Stimulated activated naive CD8-positive, alpha-beta T cell treated with anti-CD3 and anti-CD28 coated beads, Interleukin-15, amount 100 ng/mL, for 72 hours (primary cell): Measurements from ENCODE around the gene NAT10.
"Not testable (repeated sequence)": the region's sequence is repeated elsewhere in the genome, so short reads cannot be mapped to it uniquely, and the experiment has no call there.

Experiments used
- ATAC-seq: fragments of 150-1000 bp; cut with Tn5 transposase; 2 replicates; pipeline ENCODE4 v1.10.0; 2021; ENCODE audit warnings: mild to moderate bottlenecking, moderate library complexity
- DNase-seq, 2 donors: peaks; one replicate each; pipeline ENCODE4 v3.0.0; 2021 to 2022
- H3K27ac Mint-ChIP-seq, 2 donors: one replicate each; pipeline ENCODE4 v1.8.0; 2022; ENCODE audit warnings: mild to moderate bottlenecking in 2 of 2, mixed read lengths in 2 of 2, moderate library complexity in 2 of 2
- H3K27me3 Mint-ChIP-seq: one replicate; pipeline ENCODE4 v1.8.0; 2022; ENCODE audit warnings: mixed read lengths
- H3K4me1 Mint-ChIP-seq: one replicate; pipeline ENCODE4 v1.8.0; 2022; ENCODE audit warnings: mild to moderate bottlenecking, mixed read lengths
- H3K4me3 Mint-ChIP-seq, 2 donors: one replicate each; pipeline ENCODE4 v1.8.0; 2022; ENCODE audit warnings: mild to moderate bottlenecking in 2 of 2, mixed read lengths in 2 of 2, moderate library complexity in 1 of 2
- H3K9me3 Mint-ChIP-seq, 2 donors: one replicate each; pipeline ENCODE4 v1.8.0; 2022; ENCODE audit warnings: mixed read lengths in 2 of 2

The NAT10 gene

GRCh38 chr11:34166806-34167740 lies 61.6 kb downstream of the NAT10 start:
- Mint-ChIP-seq H3K9me3 (no peaks in the 10 kb centered on the region), H3K4me3 (no peak overlapping the region), H3K4me1 (peaks cover under 1% of the 10 kb centered on the region), H3K27me3 (no peaks in the 10 kb centered on the region), H3K27ac (no peak overlapping the region)
- DNase-seq (no peak), ATAC-seq (no peak)

- H3K27ac Mint-ChIP-seq = no peak overlapping the region
- no peak for ATAC-seq
- no peak for DNase-seq
- peaks cover 5% of the 10 kb centered on the region for H3K27me3 Mint-ChIP-seq
- H3K4me1 Mint-ChIP-seq = no peaks in the 10 kb centered on the region
- no peaks in the 10 kb centered on the region for H3K9me3 Mint-ChIP-seq
- no peak overlapping the region for H3K4me3 Mint-ChIP-seq
Observed at GRCh38 chr11:34167961-34168360, 62.5 kb downstream of the NAT10 start.

GRCh38 chr11:34168642-34169420 lies 63.4 kb downstream of the NAT10 start:
- H3K4me3 Mint-ChIP-seq = no peak overlapping the region
- no peaks in the 10 kb centered on the region for H3K9me3 Mint-ChIP-seq
- ATAC-seq (no peak), DNase-seq (no peak)
- H3K27me3 Mint-ChIP-seq = peaks cover 14% of the 10 kb centered on the region
- H3K27ac Mint-ChIP-seq = peak overlapping the region in 1 of 2 donors; percentile 81
- H3K4me1 Mint-ChIP-seq = peaks cover 1% of the 10 kb centered on the region

GRCh38 chr11:34169686-34170085 lies 64.3 kb downstream of the NAT10 start:
- ATAC-seq = no peak
- Mint-ChIP-seq H3K27ac (peak overlapping the region in 1 of 2 donors; percentile 53), H3K4me3 (no peak overlapping the region), H3K4me1 (peaks cover 10% of the 10 kb centered on the region), H3K9me3 (no peaks in the 10 kb centered on the region), H3K27me3 (peaks cover 15% of the 10 kb centered on the region)
- no peak for DNase-seq

GRCh38 chr11:34173050-34173449 lies 67.6 kb downstream of the NAT10 start:
- ATAC-seq = peak; percentile 24
- no peaks in the 10 kb centered on the region for H3K9me3 Mint-ChIP-seq
- no peak overlapping the region for H3K27ac Mint-ChIP-seq
- peaks cover 22% of the 10 kb centered on the region for H3K27me3 Mint-ChIP-seq
- H3K4me3 Mint-ChIP-seq = no peak overlapping the region
- DNase-seq = no peak
- peaks cover 36% of the 10 kb centered on the region for H3K4me1 Mint-ChIP-seq

GRCh38 chr11:34174412-34175041 lies 69.1 kb downstream of the NAT10 start:
- DNase-seq (peak; percentile 82 to 83), ATAC-seq (peak; percentile 97)
- Mint-ChIP-seq H3K4me3 (peak overlapping the region; percentile 47 to 84), H3K9me3 (no peaks in the 10 kb centered on the region), H3K4me1 (peaks cover 42% of the 10 kb centered on the region), H3K27ac (no peak overlapping the region), H3K27me3 (peaks cover 22% of the 10 kb centered on the region)

GRCh38 chr11:34175284-34176019 lies 70.0 kb downstream of the NAT10 start:
- Mint-ChIP-seq H3K27me3 (peaks cover 22% of the 10 kb centered on the region), H3K27ac (no peak overlapping the region), H3K9me3 (no peaks in the 10 kb centered on the region), H3K4me1 (peaks cover 51% of the 10 kb centered on the region), H3K4me3 (peak overlapping the region; percentile 34 to 84)
- peak; percentile 44 for ATAC-seq
- no peak for DNase-seq

GRCh38 chr11:34176751-34177209 lies 71.4 kb downstream of the NAT10 start:
- no peaks in the 10 kb centered on the region for H3K9me3 Mint-ChIP-seq
- H3K4me3 Mint-ChIP-seq = no peak overlapping the region
- no peak overlapping the region for H3K27ac Mint-ChIP-seq
- H3K27me3 Mint-ChIP-seq = peaks cover 22% of the 10 kb centered on the region
- no peak for DNase-seq
- peaks cover 64% of the 10 kb centered on the region for H3K4me1 Mint-ChIP-seq
- no peak for ATAC-seq

GRCh38 chr11:34178209-34178821 lies 72.9 kb downstream of the NAT10 start:
- no peak overlapping the region for H3K27ac Mint-ChIP-seq
- H3K4me1 Mint-ChIP-seq = peaks cover 75% of the 10 kb centered on the region

GRCh38 chr11:34179026-34179675 lies 73.7 kb downstream of the NAT10 start:
- no peak overlapping the region for H3K4me3 Mint-ChIP-seq
- no peaks in the 10 kb centered on the region for H3K9me3 Mint-ChIP-seq
- H3K27ac Mint-ChIP-seq = no peak overlapping the region
- H3K4me1 Mint-ChIP-seq = peaks cover 71% of the 10 kb centered on the region
- DNase-seq (no peak), ATAC-seq (no peak)
- H3K27me3 Mint-ChIP-seq = peaks cover 7% of the 10 kb centered on the region

More at GRCh38 chr11:34178209-34178821, 72.9 kb downstream of the NAT10 start:
- Mint-ChIP-seq H3K9me3 (no peaks in the 10 kb centered on the region), H3K4me3 (no peak overlapping the region), H3K27me3 (peaks cover 13% of the 10 kb centered on the region)
- DNase-seq (no peak), ATAC-seq (no peak)

- ATAC-seq = peak; percentile 87
Observed at GRCh38 chr11:34180040-34180813, 74.8 kb downstream of the NAT10 start.

GRCh38 chr11:34180814-34181165 lies 75.4 kb downstream of the NAT10 start:
- DNase-seq, H3K9me3 Mint-ChIP-seq, H3K27me3 Mint-ChIP-seq, H3K4me3 Mint-ChIP-seq, H3K27ac Mint-ChIP-seq: not testable (repeated sequence)
- peaks cover 54% of the 10 kb centered on the region for H3K4me1 Mint-ChIP-seq
- peak; percentile 52 for ATAC-seq

More at GRCh38 chr11:34180040-34180813, 74.8 kb downstream of the NAT10 start:
- Mint-ChIP-seq H3K4me1 (peaks cover 60% of the 10 kb centered on the region), H3K27ac (peak overlapping the region in 1 of 2 donors; percentile 58), H3K9me3 (no peaks in the 10 kb centered on the region), H3K4me3 (no peak overlapping the region), H3K27me3 (peaks cover 7% of the 10 kb centered on the region)
- peak in 1 of 2 donors; percentile 47 for DNase-seq

GRCh38 chr11:34181251-34181650 lies 75.8 kb downstream of the NAT10 start:
- Mint-ChIP-seq H3K27me3 (peaks cover 6% of the 10 kb centered on the region), H3K4me1 (peaks cover 50% of the 10 kb centered on the region), H3K9me3 (no peaks in the 10 kb centered on the region), H3K4me3 (no peak overlapping the region), H3K27ac (no peak overlapping the region)
- ATAC-seq = peak; percentile 51
- DNase-seq = no peak
